ENCODE data around the gene SNAI1. TPM values are rescaled to one million over a fixed set of nuclear protein-coding genes. Genes with fewer than 3 reads are reported as not detected.

The SNAI1 gene
- total RNA-seq, 1 donor: 1.3 TPM

DNA sequence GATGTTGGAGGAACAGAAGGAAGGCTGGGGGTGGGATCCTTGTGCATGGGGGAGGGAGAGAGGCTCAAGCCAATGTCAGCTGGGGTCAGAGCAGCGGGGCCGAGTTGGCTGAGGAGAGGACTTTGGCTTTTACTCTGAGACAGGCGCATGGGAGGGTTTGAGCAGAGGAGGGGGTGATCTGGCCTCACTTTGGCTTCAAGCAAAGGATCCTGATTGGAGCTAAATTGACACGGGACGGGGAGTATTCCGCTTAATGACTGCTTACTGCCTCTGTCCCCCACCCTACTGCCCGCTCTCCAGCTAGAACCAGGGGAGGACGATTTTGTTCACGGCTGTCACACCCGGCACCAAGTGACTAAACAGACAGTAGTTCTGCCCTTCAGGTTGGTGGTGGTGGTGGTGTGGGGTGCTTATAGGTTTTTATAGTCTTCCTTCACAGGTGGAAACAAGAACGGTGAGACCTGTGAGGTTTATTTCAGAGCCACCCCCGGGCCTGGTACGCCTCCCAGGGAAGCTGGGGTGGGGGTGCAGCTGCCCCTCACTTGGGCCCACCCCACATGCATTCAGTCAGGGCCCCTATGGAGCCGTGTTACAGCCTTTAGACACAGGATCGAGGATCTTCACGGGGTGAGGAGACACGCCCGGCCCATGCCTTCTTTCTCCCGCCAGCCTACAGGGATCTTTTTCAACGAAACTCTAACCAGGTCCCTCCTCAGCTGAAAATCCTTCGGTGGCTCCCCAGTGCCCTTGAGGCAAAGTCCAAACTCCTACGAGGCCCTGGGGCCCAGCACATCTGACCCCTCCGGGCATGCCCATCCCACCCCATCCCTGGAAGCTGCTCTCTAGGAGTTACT is 1.3 kb upstream of the SNAI1 start:
- no peak for DNase-seq (ENCODE audit: low read depth)
- TF ChIP-seq, protein P1, sequence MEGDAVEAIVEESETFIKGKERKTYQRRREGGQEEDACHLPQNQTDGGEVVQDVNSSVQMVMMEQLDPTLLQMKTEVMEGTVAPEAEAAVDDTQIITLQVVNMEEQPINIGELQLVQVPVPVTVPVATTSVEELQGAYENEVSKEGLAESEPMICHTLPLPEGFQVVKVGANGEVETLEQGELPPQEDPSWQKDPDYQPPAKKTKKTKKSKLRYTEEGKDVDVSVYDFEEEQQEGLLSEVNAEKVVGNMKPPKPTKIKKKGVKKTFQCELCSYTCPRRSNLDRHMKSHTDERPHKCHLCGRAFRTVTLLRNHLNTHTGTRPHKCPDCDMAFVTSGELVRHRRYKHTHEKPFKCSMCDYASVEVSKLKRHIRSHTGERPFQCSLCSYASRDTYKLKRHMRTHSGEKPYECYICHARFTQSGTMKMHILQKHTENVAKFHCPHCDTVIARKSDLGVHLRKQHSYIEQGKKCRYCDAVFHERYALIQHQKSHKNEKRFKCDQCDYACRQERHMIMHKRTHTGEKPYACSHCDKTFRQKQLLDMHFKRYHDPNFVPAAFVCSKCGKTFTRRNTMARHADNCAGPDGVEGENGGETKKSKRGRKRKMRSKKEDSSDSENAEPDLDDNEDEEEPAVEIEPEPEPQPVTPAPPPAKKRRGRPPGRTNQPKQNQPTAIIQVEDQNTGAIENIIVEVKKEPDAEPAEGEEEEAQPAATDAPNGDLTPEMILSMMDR (IDR thresholded peaks at IDR 0.05; ENCODE audit: insufficient read depth, low read depth, low read length): no peak
- H3K4me3 ChIP-seq (ENCODE audit: low read depth, low read length): no peak overlapping the region

DNA sequence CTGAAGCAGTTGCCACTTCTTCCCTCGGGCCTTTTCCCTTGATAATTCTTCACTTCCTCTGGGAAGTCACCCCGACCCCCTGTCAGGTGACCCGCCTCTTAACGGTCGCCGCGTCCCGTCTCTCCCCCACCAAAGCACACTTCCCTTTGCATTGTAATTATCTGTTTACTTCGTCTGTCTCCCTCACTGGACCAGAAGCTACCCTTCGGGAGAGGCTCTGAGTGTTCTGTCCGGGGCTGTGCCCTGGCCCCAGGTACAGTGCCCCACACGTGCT is 771 bp upstream of the SNAI1 start:
- TF ChIP-seq, protein P1 (IDR thresholded peaks at IDR 0.05; ENCODE audit: insufficient read depth, low read depth, low read length): no peak
- DNase-seq (ENCODE audit: low read depth): no peak
- H3K4me3 ChIP-seq (ENCODE audit: low read depth, low read length): no peak overlapping the region

DNA sequence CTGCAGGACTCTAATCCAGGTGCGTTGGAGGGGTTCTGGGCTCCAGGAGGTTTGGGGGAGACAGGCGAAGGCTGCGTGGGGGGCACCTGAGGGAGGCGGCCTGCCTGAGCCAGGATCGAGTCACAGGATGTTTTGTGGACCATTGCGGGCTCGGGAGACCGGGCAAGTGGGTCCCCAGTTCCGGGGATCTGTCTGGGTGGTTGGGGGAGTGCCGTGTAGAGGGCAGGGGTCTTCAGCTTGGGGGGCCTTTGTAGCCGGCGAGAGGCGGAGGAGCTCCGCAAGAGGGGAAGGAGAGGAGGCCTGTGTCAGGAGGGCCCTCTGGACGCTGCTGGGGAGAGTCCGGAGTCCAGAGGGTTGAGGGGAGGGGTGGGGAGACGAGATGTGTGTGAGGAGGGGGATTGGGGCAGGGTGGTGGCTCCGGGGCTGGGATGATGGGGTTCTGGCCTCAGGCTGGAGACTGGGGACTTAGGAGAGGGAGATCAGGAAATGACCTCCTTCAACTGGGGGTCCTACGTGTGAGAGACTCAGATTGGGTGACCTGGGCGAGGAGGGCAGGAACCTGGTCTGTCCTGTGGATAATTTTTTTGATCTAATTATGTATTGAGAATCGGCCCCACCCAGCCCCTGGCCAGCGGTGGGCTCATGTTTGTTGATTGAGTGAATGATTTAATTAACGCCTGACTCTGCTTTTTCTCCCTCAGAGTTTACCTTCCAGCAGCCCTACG is 505 bp downstream of the SNAI1 start:
- DNase-seq (ENCODE audit: low read depth): no peak
- H3K4me3 ChIP-seq (ENCODE audit: low read depth, low read length): peak overlapping the region; percentile 86
- TF ChIP-seq, protein P1 (IDR thresholded peaks at IDR 0.05; ENCODE audit: insufficient read depth, low read depth, low read length): no peak

DNA sequence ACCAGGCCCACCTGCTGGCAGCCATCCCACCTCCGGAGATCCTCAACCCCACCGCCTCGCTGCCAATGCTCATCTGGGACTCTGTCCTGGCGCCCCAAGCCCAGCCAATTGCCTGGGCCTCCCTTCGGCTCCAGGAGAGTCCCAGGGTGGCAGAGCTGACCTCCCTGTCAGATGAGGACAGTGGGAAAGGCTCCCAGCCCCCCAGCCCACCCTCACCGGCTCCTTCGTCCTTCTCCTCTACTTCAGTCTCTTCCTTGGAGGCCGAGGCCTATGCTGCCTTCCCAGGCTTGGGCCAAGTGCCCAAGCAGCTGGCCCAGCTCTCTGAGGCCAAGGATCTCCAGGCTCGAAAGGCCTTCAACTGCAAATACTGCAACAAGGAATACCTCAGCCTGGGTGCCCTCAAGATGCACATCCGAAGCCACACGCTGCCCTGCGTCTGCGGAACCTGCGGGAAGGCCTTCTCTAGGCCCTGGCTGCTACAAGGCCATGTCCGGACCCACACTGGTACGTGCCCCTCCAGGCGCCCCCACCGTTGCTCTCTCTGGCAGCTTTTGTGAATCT is 1.1 kb downstream of the SNAI1 start:
- DNase-seq (ENCODE audit: low read depth): no peak
- TF ChIP-seq, protein P1 (IDR thresholded peaks at IDR 0.05; ENCODE audit: insufficient read depth, low read depth, low read length): no peak
- H3K4me3 ChIP-seq (ENCODE audit: low read depth, low read length): peak overlapping the region; percentile 86

DNA sequence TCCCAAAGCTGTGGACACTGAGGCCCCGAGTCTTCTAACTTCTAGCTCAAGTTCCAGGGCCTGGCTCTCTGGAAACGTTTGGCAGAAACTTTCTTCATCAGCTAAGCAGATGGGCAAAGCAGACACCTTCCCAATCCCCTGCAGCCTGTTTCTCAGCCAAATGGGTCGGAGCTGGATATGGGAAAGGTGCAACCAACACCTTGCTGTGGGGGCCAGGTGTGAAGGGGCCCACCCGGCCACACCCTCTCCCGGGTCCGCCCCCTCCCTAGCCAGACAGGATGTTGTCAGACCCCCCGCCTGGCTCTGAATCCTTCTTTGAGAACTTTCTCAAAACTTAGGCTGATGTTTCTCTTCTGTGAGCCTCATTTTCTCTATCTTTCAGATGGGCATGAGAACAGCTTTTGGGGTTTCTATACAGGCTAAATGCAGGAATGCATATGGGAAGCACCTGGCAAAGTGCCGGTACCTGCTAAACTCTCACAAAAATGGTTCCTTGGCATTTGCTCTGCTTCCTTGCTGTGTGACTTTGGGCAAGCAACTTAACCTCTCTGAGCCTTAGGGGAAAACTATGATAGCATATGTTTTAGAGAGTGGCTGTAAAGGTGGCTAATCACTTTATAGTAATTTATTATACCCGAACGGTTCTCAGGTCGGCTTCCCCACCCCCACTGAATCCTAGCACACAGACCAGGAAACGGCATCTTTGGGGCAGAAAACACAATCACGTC is 1.8 kb downstream of the SNAI1 start:
- peak overlapping the region; percentile 86 for H3K4me3 ChIP-seq (ENCODE audit: low read depth, low read length)
- DNase-seq (ENCODE audit: low read depth): no peak
- TF ChIP-seq, protein P1 (IDR thresholded peaks at IDR 0.05; ENCODE audit: insufficient read depth, low read depth, low read length): no peak

DNA sequence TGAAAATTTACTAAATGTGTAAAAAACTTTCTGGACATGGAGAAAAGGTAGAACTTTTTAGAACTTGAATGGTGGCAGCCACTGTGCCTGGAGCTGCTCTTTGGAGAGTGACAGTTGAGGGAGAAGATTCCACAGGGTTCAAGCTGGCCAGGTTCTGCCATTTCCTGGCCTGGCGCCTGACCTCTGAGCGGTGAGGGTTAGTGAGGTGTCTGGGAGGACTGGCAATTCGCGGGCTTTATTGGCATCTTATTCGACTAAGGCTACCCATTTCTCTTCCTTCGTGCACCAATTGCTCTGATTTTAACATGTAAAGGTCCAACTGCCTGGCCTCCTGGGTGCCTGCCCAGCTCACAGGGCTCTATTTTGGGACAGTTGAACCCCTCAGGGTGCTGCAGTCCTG is 2.4 kb downstream of the SNAI1 start:
- H3K4me3 ChIP-seq (ENCODE audit: low read depth, low read length): peak overlapping the region; percentile 86
- TF ChIP-seq, protein P1 (IDR thresholded peaks at IDR 0.05; ENCODE audit: insufficient read depth, low read depth, low read length): no peak
- DNase-seq (ENCODE audit: low read depth): no peak
